Measurements from ENCODE around the gene RTL10. TPM values are rescaled to one million over a fixed set of nuclear protein-coding genes. Genes with fewer than 3 reads are reported as not detected.

RTL10 gene
- total and polyA plus RNA-seq, 4 donors = 7.4 to 22.7 (median 11.6) TPM

DNA sequence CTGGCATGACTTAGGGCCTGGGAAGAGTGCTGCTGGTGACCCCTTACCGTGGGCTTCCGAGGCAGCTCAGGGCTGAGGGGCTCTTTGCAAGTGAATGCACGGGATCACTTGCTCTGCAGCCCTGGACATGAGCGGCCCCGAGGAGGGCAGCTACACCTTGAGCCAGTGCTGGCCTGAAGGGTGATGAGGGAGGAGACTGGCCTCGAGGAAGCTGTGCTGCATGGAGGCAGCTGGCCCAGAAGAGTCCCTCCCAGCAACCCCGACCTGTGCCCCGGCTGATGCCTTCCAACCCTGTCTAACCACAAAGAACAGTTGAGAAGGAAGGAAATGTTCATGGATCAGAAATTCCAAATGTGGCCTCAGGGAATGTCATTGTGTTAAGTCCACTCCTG lies 48.9 kb downstream of the RTL10 start:
- Histone ChIP-seq H3K27ac (ENCODE audit: low read depth in 1 of 2, low read length in 1 of 2) (no peak overlapping the region), H3K36me3 (ENCODE audit: control insufficient read depth in 4 of 4, insufficient read depth in 4 of 4, low read length in 4 of 4) (peaks cover 0 to 2% (median 0%) of the 10 kb centered on the region in 4 donors), H3K4me1 (ENCODE audit: control insufficient read depth in 5 of 5, insufficient read depth in 5 of 5, low read length in 5 of 5) (peaks cover 0 to 8% (median 0%) of the 10 kb centered on the region in 5 donors), H3K9me3 (ENCODE audit: control insufficient read depth in 4 of 4, insufficient read depth in 3 of 4, low read length in 3 of 4) (no peaks in the 10 kb centered on the region), H3K27me3 (ENCODE audit: control insufficient read depth in 3 of 3, insufficient read depth in 3 of 3, low read length in 2 of 3) (no peaks in the 10 kb centered on the region), H3K9ac (ENCODE audit: insufficient read depth in 1 of 2, low read length in 2 of 2) (no peak overlapping the region), H3K4me3 (no peak overlapping the region)
- no peak for ATAC-seq (ENCODE audit: insufficient read depth, low FRiP score)
- DNase-seq = no peak
- TF ChIP-seq, protein P1, sequence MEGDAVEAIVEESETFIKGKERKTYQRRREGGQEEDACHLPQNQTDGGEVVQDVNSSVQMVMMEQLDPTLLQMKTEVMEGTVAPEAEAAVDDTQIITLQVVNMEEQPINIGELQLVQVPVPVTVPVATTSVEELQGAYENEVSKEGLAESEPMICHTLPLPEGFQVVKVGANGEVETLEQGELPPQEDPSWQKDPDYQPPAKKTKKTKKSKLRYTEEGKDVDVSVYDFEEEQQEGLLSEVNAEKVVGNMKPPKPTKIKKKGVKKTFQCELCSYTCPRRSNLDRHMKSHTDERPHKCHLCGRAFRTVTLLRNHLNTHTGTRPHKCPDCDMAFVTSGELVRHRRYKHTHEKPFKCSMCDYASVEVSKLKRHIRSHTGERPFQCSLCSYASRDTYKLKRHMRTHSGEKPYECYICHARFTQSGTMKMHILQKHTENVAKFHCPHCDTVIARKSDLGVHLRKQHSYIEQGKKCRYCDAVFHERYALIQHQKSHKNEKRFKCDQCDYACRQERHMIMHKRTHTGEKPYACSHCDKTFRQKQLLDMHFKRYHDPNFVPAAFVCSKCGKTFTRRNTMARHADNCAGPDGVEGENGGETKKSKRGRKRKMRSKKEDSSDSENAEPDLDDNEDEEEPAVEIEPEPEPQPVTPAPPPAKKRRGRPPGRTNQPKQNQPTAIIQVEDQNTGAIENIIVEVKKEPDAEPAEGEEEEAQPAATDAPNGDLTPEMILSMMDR (IDR thresholded peaks at IDR 0.05; ENCODE audit: control extremely low read depth, extremely low read depth) = no peak
- WGBS, 2 donors = 91 to 92% methylated on average over 8 of the region's 8 CpGs

Other genes with a start within 250 kb of the RTL10 start
- 10 to 100 TPM; 16.7 to 32.5 TPM for gene SEPTIN5, start 140.4 kb downstream of the RTL10 start, total RNA-seq
- 10 to 100 TPM; 10.4 to 11.8 TPM for gene SEPTIN5, start 140.4 kb downstream of the RTL10 start, polyA plus RNA-seq
- 1 to 10 TPM; 4.0 to 5.5 TPM for gene GP1BB, start 131.3 kb downstream of the RTL10 start, total RNA-seq
- 1 to 10 TPM; 1.9 to 2.8 TPM for gene GP1BB, start 131.3 kb downstream of the RTL10 start, polyA plus RNA-seq
- 10 to 100 TPM in 1 of 2 donors, 1 to 10 TPM in 1; 3.4 to 19.3 TPM for gene TBX1, start 94.1 kb downstream of the RTL10 start, total RNA-seq
- 1 to 10 TPM; 2.3 to 5.6 TPM for gene TBX1, start 94.1 kb downstream of the RTL10 start, polyA plus RNA-seq
- 1 to 10 TPM; 4.5 to 9.3 TPM for gene GNB1L, start within 50 bp of the RTL10 start, total RNA-seq
- 1 to 10 TPM; 5.1 to 8.3 TPM for gene GNB1L, start within 50 bp of the RTL10 start, polyA plus RNA-seq
- gene COMT, start 86.9 kb upstream of the RTL10 start, total RNA-seq = 100 to 1,000 TPM; 147 to 218 TPM
- gene COMT, start 86.9 kb upstream of the RTL10 start, polyA plus RNA-seq = 100 to 1,000 TPM; 198 to 272 TPM
- gene TXNRD2, start 86.9 kb upstream of the RTL10 start, total RNA-seq = 10 to 100 TPM; 20.3 to 41.1 TPM
- 10 to 100 TPM; 23.3 to 59.2 TPM for gene TXNRD2, start 86.9 kb upstream of the RTL10 start, polyA plus RNA-seq
- 10 to 100 TPM; 20.5 to 23.4 TPM for gene ARVCF, start 161.9 kb upstream of the RTL10 start, total RNA-seq
- 10 to 100 TPM in 1 of 2 donors, 1 to 10 TPM in 1; 10.0 to 12.7 TPM for gene ARVCF, start 161.9 kb upstream of the RTL10 start, polyA plus RNA-seq
- 10 to 100 TPM; 20.7 to 48.8 TPM for gene TANGO2, start 166.2 kb upstream of the RTL10 start, total RNA-seq
- 10 to 100 TPM; 28.2 to 40.0 TPM for gene TANGO2, start 166.2 kb upstream of the RTL10 start, polyA plus RNA-seq
- gene DGCR8, start 225.4 kb upstream of the RTL10 start, total RNA-seq = 10 to 100 TPM; 34.7 to 38.4 TPM
- gene DGCR8, start 225.4 kb upstream of the RTL10 start, polyA plus RNA-seq = 10 to 100 TPM; 13.2 to 17.6 TPM

Measured in lung (tissue), 12 donors.